Measurements from ENCODE around the gene CORT.

CORT gene

GRCh38 chr1:10497109-10497508 lies 47.3 kb downstream of the CORT start:
- H3K9me3 ChIP-seq (ENCODE audit: insufficient read depth, low read depth, low read length): no peaks in the 10 kb centered on the region
- H4K12ac ChIP-seq (ENCODE audit: low read depth, low read length): no peak overlapping the region
- peaks cover 8 to 9% of the 10 kb centered on the region in 2 experiments for H3K36me3 ChIP-seq (ENCODE audit: control insufficient read depth in 1 of 2, insufficient read depth in 2 of 2, low read length in 2 of 2)
- no peaks in the 10 kb centered on the region for H3K79me1 ChIP-seq (ENCODE audit: low read length)
- no peak overlapping the region for H3K18ac ChIP-seq (ENCODE audit: low read length)
- H2BK5ac ChIP-seq (ENCODE audit: low read depth, low read length, poor library complexity): no peak overlapping the region
- no peak overlapping the region for H3K23ac ChIP-seq (ENCODE audit: low read length)
- no peak overlapping the region for H3K4me3 ChIP-seq (ENCODE audit: low read depth, low read length)
- no peak for DNase-seq
- H2AFZ ChIP-seq (ENCODE audit: insufficient read depth, low read length, poor library complexity): no peak overlapping the region
- H4K91ac ChIP-seq (ENCODE audit: low read depth, low read length): no peak overlapping the region
- no peak overlapping the region for H2BK12ac ChIP-seq (ENCODE audit: low read length)
- H3K9ac ChIP-seq (ENCODE audit: low read length): no peak overlapping the region
- no peak overlapping the region for H3K4me2 ChIP-seq (ENCODE audit: low read length)
- H3K27me3 ChIP-seq (ENCODE audit: insufficient read depth, low read length): no peaks in the 10 kb centered on the region
- H4K8ac ChIP-seq (ENCODE audit: low read depth, low read length): no peak overlapping the region
- no peak overlapping the region for H3K14ac ChIP-seq (ENCODE audit: low read length)
- H3K79me2 ChIP-seq (ENCODE audit: control insufficient read depth, insufficient read depth, low read length, poor library complexity): no peaks in the 10 kb centered on the region
- no peak overlapping the region for H3K4ac ChIP-seq (ENCODE audit: low read depth, low read length)
- no peak overlapping the region for H2BK120ac ChIP-seq (ENCODE audit: insufficient read depth, low read length, poor library complexity)
- H2AK5ac ChIP-seq (ENCODE audit: low read length): no peak overlapping the region
- H3K4me1 ChIP-seq (ENCODE audit: control insufficient read depth in 1 of 2, insufficient read depth in 2 of 2, low read length in 2 of 2): peaks cover 2 to 5% of the 10 kb centered on the region in 2 experiments
- H3K27ac ChIP-seq (ENCODE audit: low read depth, low read length): no peak overlapping the region
- WGBS (ENCODE audit: extremely low coverage, insufficient coverage, insufficient read length): no CpG with 5 or more reads among the region's 7 CpGs

GRCh38 chr1:10498231-10498630 lies 48.4 kb downstream of the CORT start:
- no peak overlapping the region for H3K23ac ChIP-seq (ENCODE audit: low read length)
- H2AK5ac ChIP-seq (ENCODE audit: low read length): no peak overlapping the region
- H3K79me1 ChIP-seq (ENCODE audit: low read length): no peaks in the 10 kb centered on the region
- H2BK5ac ChIP-seq (ENCODE audit: low read depth, low read length, poor library complexity): no peak overlapping the region
- no peaks in the 10 kb centered on the region for H3K9me3 ChIP-seq (ENCODE audit: insufficient read depth, low read depth, low read length)
- no peak overlapping the region for H3K4ac ChIP-seq (ENCODE audit: low read depth, low read length)
- DNase-seq: no peak
- no peaks in the 10 kb centered on the region for H3K27me3 ChIP-seq (ENCODE audit: insufficient read depth, low read length)
- H3K27ac ChIP-seq (ENCODE audit: low read depth, low read length): no peak overlapping the region
- no peaks in the 10 kb centered on the region for H3K79me2 ChIP-seq (ENCODE audit: control insufficient read depth, insufficient read depth, low read length, poor library complexity)
- no peak overlapping the region for H4K91ac ChIP-seq (ENCODE audit: low read depth, low read length)
- no peak overlapping the region for H4K8ac ChIP-seq (ENCODE audit: low read depth, low read length)
- no peak overlapping the region for H3K4me3 ChIP-seq (ENCODE audit: low read depth, low read length)
- H3K4me2 ChIP-seq (ENCODE audit: low read length): no peak overlapping the region
- H2BK120ac ChIP-seq (ENCODE audit: insufficient read depth, low read length, poor library complexity): no peak overlapping the region
- H3K14ac ChIP-seq (ENCODE audit: low read length): no peak overlapping the region
- H3K4me1 ChIP-seq (ENCODE audit: control insufficient read depth in 1 of 2, insufficient read depth in 2 of 2, low read length in 2 of 2): peaks cover 2 to 5% of the 10 kb centered on the region in 2 experiments
- no CpG with 5 or more reads among the region's 8 CpGs for WGBS (ENCODE audit: extremely low coverage, insufficient coverage, insufficient read length)
- H2AFZ ChIP-seq (ENCODE audit: insufficient read depth, low read length, poor library complexity): no peak overlapping the region
- no peak overlapping the region for H4K12ac ChIP-seq (ENCODE audit: low read depth, low read length)
- peaks cover 8 to 9% of the 10 kb centered on the region in 2 experiments for H3K36me3 ChIP-seq (ENCODE audit: control insufficient read depth in 1 of 2, insufficient read depth in 2 of 2, low read length in 2 of 2)
- H3K18ac ChIP-seq (ENCODE audit: low read length): no peak overlapping the region
- H2BK12ac ChIP-seq (ENCODE audit: low read length): no peak overlapping the region
- H3K9ac ChIP-seq (ENCODE audit: low read length): no peak overlapping the region
